ENCODE measurements around the gene TGFBR2. TPM values are rescaled to one million over a fixed set of nuclear protein-coding genes. Genes with fewer than 3 reads are reported as not detected.

TGFBR2 gene
- polyA plus RNA-seq, 1 of the 3 experiments (the other 2 are of a cell fraction) = 48.3 TPM

DNA sequence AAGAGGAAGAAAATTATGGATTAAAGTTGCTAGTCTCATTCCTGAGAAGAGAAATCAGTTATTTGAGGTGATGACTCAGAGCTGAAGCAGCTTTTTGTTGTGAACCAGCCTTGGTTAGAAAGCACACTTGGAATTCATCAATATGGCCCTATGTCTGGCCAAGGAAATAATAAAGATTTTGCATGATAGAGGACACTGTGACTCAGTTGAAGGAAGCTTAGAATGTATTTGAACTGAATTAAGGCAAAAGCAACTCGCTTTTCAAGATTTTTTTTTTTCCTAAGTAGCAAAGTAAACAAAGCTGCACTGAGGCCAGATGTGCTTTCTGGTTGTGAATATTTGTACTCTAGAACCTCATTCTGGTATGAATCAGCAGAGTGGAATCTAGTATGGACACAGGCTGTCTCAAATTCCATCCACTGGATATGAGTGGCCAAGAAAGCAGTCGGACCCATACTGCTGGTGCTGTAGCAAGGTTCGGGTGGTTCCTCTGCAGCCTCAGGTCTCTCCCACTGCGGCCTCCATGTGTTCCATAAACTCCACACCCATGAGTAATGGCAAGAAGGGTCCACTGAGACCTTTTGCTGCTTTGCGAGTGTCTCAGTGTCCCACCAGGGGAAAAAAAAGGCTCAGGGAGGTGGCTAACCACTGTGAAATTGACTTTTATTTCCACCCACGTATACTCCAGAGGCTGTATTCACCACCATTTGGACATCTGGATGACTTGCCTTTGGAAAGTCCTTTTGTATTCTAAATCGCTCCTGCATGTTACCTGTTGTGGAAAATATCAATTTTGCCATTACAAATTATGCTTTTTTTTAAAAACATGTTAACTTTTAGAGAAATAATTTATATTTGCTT is 53.1 kb downstream of the TGFBR2 start:
- WGBS (ENCODE audit: low lambda C conversion rate) = 53% methylated on average over 7 of the region's 7 CpGs
- Histone ChIP-seq H3K27me3 (ENCODE audit: insufficient read depth) (no peaks in the 10 kb centered on the region), H3K79me2 (ENCODE audit: insufficient read depth) (peaks cover 52% of the 10 kb centered on the region), H3K4me3 (ENCODE audit: low read depth in 2 of 2, low read length in 1 of 2) (no peak overlapping the region), H3K4me1 (ENCODE audit: control insufficient read depth in 1 of 2, insufficient read depth in 2 of 2, low read depth in 1 of 2, low read length in 1 of 2) (peaks cover 13 to 64% of the 10 kb centered on the region in 2 experiments), H2AFZ (ENCODE audit: low read depth) (no peak overlapping the region), H3K9me3 (no peaks in the 10 kb centered on the region), H3K27ac (ENCODE audit: low read depth in 2 of 2, low read length in 1 of 2) (peak overlapping the region; percentile 93 to 95), H3K36me3 (replicated peaks in 1 of 2; ENCODE audit: control insufficient read depth in 1 of 2, insufficient read depth in 2 of 2, low read length in 1 of 2) (peaks cover 15 to 55% of the 10 kb centered on the region in 2 experiments), H3K9ac (peak overlapping the region; percentile 58; the same call in 1 of the 2 replicates), H4K20me1 (ENCODE audit: insufficient read depth) (no peaks in the 10 kb centered on the region), H3F3A (replicated peaks; ENCODE audit: insufficient read depth) (peaks cover 48% of the 10 kb centered on the region), H3K9me2 (no peaks in the 10 kb centered on the region), H3K4me2 (peak overlapping the region; percentile 67; the same call in 1 of the 2 replicates)
- CTCF ChIA-PET = interaction anchor here (0.6 to 1.6 kb wide), 2 partner anchors 23 to 31 kb away, joined by 3 read pairs; no protein-coding TSS in a partner anchor
- POLR2A ChIA-PET = no interaction called here
- no peak for DNase-seq
- TF ChIP-seq NFIC (IDR thresholded peaks at IDR 0.05; ENCODE audit: borderline replicate concordance) = peak; percentile 63; the same call in 1 of the 2 replicates
- peak; percentile 82 for TF ChIP-seq FOSL2 (IDR thresholded peaks at IDR 0.05; ENCODE audit: borderline replicate concordance, low read depth)
- TF ChIP-seq TEAD4 (IDR thresholded peaks at IDR 0.05; ENCODE audit: borderline replicate concordance, insufficient read depth) = peak; percentile 81; the same call in 1 of the 2 replicates
- TF ChIP-seq, protein P1, sequence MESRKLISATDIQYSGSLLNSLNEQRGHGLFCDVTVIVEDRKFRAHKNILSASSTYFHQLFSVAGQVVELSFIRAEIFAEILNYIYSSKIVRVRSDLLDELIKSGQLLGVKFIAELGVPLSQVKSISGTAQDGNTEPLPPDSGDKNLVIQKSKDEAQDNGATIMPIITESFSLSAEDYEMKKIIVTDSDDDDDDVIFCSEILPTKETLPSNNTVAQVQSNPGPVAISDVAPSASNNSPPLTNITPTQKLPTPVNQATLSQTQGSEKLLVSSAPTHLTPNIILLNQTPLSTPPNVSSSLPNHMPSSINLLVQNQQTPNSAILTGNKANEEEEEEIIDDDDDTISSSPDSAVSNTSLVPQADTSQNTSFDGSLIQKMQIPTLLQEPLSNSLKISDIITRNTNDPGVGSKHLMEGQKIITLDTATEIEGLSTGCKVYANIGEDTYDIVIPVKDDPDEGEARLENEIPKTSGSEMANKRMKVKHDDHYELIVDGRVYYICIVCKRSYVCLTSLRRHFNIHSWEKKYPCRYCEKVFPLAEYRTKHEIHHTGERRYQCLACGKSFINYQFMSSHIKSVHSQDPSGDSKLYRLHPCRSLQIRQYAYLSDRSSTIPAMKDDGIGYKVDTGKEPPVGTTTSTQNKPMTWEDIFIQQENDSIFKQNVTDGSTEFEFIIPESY (IDR thresholded peaks at IDR 0.05; ENCODE audit: borderline replicate concordance, low read depth) = 0 out of 2 replicates have a peak, but pooled peaks have one; percentile 18
- peak; percentile 91 for TF ChIP-seq TCF12 (IDR thresholded peaks at IDR 0.05)
- TF ChIP-seq, protein P2, sequence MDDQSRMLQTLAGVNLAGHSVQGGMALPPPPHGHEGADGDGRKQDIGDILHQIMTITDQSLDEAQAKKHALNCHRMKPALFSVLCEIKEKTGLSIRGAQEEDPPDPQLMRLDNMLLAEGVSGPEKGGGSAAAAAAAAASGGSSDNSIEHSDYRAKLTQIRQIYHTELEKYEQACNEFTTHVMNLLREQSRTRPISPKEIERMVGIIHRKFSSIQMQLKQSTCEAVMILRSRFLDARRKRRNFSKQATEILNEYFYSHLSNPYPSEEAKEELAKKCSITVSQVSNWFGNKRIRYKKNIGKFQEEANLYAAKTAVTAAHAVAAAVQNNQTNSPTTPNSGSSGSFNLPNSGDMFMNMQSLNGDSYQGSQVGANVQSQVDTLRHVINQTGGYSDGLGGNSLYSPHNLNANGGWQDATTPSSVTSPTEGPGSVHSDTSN (IDR thresholded peaks at IDR 0.05) = peak; percentile 72
- peak; percentile 92 for TF ChIP-seq JUND (IDR thresholded peaks at IDR 0.05)
- TF ChIP-seq, protein P3, sequence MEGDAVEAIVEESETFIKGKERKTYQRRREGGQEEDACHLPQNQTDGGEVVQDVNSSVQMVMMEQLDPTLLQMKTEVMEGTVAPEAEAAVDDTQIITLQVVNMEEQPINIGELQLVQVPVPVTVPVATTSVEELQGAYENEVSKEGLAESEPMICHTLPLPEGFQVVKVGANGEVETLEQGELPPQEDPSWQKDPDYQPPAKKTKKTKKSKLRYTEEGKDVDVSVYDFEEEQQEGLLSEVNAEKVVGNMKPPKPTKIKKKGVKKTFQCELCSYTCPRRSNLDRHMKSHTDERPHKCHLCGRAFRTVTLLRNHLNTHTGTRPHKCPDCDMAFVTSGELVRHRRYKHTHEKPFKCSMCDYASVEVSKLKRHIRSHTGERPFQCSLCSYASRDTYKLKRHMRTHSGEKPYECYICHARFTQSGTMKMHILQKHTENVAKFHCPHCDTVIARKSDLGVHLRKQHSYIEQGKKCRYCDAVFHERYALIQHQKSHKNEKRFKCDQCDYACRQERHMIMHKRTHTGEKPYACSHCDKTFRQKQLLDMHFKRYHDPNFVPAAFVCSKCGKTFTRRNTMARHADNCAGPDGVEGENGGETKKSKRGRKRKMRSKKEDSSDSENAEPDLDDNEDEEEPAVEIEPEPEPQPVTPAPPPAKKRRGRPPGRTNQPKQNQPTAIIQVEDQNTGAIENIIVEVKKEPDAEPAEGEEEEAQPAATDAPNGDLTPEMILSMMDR (IDR thresholded peaks at IDR 0.05) = no peak
- no peak for TF ChIP-seq RCOR1 (IDR thresholded peaks at IDR 0.05; ENCODE audit: low read length)
- TF ChIP-seq, protein P4, sequence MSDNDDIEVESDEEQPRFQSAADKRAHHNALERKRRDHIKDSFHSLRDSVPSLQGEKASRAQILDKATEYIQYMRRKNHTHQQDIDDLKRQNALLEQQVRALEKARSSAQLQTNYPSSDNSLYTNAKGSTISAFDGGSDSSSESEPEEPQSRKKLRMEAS (IDR thresholded peaks at IDR 0.05; ENCODE audit: low read depth) = peak; percentile 49; the same call in 1 of the 2 replicates
- TF ChIP-seq FOXM1 (IDR thresholded peaks at IDR 0.05; ENCODE audit: low read depth) = peak; percentile 69; the same call in 1 of the 2 replicates
- peak in 1 of 2 experiments; percentile 86; a peak in 2 of 4 replicates for TF ChIP-seq EP300 (IDR thresholded peaks at IDR 0.05; ENCODE audit: borderline replicate concordance in 1 of 2, low read depth in 1 of 2, low read length in 1 of 2)
- no peak for TF ChIP-seq GATA2 (CRISPR knock-in tag; IDR thresholded peaks at IDR 0.05)
- TF ChIP-seq, protein P5, sequence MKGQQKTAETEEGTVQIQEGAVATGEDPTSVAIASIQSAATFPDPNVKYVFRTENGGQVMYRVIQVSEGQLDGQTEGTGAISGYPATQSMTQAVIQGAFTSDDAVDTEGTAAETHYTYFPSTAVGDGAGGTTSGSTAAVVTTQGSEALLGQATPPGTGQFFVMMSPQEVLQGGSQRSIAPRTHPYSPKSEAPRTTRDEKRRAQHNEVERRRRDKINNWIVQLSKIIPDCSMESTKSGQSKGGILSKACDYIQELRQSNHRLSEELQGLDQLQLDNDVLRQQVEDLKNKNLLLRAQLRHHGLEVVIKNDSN (IDR thresholded peaks at IDR 0.05; ENCODE audit: borderline replicate concordance, low read depth) = no peak
- TF ChIP-seq YY1 (IDR thresholded peaks at IDR 0.05; ENCODE audit: low read depth) = peak; percentile 58; the same call in 1 of the 2 replicates
- TF ChIP-seq, protein P6, sequence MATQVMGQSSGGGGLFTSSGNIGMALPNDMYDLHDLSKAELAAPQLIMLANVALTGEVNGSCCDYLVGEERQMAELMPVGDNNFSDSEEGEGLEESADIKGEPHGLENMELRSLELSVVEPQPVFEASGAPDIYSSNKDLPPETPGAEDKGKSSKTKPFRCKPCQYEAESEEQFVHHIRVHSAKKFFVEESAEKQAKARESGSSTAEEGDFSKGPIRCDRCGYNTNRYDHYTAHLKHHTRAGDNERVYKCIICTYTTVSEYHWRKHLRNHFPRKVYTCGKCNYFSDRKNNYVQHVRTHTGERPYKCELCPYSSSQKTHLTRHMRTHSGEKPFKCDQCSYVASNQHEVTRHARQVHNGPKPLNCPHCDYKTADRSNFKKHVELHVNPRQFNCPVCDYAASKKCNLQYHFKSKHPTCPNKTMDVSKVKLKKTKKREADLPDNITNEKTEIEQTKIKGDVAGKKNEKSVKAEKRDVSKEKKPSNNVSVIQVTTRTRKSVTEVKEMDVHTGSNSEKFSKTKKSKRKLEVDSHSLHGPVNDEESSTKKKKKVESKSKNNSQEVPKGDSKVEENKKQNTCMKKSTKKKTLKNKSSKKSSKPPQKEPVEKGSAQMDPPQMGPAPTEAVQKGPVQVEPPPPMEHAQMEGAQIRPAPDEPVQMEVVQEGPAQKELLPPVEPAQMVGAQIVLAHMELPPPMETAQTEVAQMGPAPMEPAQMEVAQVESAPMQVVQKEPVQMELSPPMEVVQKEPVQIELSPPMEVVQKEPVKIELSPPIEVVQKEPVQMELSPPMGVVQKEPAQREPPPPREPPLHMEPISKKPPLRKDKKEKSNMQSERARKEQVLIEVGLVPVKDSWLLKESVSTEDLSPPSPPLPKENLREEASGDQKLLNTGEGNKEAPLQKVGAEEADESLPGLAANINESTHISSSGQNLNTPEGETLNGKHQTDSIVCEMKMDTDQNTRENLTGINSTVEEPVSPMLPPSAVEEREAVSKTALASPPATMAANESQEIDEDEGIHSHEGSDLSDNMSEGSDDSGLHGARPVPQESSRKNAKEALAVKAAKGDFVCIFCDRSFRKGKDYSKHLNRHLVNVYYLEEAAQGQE (IDR thresholded peaks at IDR 0.05; ENCODE audit: low read depth, low read length) = no peak
- TF ChIP-seq, protein P7, sequence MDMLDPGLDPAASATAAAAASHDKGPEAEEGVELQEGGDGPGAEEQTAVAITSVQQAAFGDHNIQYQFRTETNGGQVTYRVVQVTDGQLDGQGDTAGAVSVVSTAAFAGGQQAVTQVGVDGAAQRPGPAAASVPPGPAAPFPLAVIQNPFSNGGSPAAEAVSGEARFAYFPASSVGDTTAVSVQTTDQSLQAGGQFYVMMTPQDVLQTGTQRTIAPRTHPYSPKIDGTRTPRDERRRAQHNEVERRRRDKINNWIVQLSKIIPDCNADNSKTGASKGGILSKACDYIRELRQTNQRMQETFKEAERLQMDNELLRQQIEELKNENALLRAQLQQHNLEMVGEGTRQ (IDR thresholded peaks at IDR 0.05; ENCODE audit: borderline replicate concordance, low read depth, low read length) = no peak
- TF ChIP-seq RAD21 (IDR thresholded peaks at IDR 0.05; ENCODE audit: low read length) = no peak
- no peak for TF ChIP-seq SMC3 (IDR thresholded peaks at IDR 0.05; ENCODE audit: low read depth, low read length)
- no peak for TF ChIP-seq NRF1 (IDR thresholded peaks at IDR 0.05; ENCODE audit: low read depth, low read length)
- 0 out of 2 replicates have a peak, but pooled peaks have one; percentile 29 for TF ChIP-seq ELF1 (IDR thresholded peaks at IDR 0.05)
